ENCODE results near the gene CCDC24. TPM values are rescaled to one million over a fixed set of nuclear protein-coding genes. Genes with fewer than 3 reads are reported as not detected.

Gene CCDC24
- total and polyA plus RNA-seq, 2 of the 13 experiments (the other 11 are each of a cell fraction or from before 2014, with no cell fraction given) = 1.4 to 2.9 TPM

DNA sequence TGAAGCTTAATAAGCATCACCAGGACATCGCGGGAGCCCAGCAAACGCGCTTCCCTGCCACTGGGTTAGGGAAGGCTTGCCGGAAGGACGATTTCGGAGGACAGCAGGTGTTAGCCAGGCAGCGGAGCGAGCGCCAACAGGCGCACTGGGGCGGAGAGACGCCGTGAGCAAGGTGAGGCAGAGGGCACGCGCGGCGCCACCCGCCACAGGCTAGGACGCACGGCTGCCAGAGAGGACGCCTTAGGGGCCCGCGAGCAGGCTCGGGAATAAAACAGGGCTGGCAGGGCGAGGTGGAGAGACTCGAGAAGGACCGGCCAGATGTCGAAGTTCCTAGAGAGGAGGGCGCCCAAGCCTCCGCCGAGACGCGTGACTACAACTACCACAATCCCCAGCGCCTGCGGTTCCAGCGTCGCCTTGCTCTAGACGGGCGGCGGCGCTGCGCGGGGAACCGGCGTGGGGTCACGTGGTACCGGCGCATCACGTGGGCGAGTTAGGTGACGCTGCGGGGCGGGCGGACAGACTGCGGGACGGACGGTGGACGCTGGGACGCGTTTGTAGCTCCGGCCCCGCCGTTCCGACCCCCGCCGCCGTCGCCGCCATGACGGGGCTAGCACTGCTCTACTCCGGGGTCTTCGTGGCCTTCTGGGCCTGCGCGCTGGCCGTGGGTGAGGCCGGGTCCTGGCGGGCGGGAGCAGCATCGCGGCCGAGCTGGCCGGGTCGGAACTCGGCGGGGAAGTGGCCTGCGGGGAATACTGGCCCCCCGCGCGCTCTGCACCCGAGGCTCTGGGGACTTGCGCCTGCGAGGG is 16.8 kb upstream of the CCDC24 start, which contains the start of gene ATP6V0B:
TSS of gene ATP6V0B (plus strand) at position 518 of the 806 bp plus-strand sequence. CDS start at position 599, 81 bp downstream.
- ChIA-PET CTCF (ENCODE audit: low intra/inter-chr PET ratio, low total read pairs) (no interaction called here), POLR2A (interaction anchor here (1.0 to 4.1 kb wide), 11 partner anchors 13 to 325 kb away, joined by 3 to 20 read pairs (median 5); partner anchors contain the start of genes IPO13, KDM4A and SLC6A9)
- ATAC-seq (peak; percentile 71), DNase-seq (ENCODE audit: low spot score) (peak; percentile 84), FAIRE-seq (peak; percentile 40)
- BruUV-seq (replicated peaks) = no TSS peak
- in situ Hi-C loops (cut with HindIII; ENCODE audit: extremely low pct_ligation_motif_present, low pct_unique_long_range_greater_than_20kb) = no loop called here
- peak within 1 kb of the TSS; percentile 86 for H3K9ac ChIP-seq (ENCODE audit: insufficient read depth, low read depth, low read length)
- H3K4me3 ChIP-seq (replicated peaks in 1 of 3; ENCODE audit: insufficient read depth in 1 of 3, low read depth in 2 of 3, low read length in 3 of 3) = peak within 1 kb of the TSS; percentile 95 to 96 (median 95)
- H3K27me3 ChIP-seq (ENCODE audit: control insufficient read depth in 1 of 2, insufficient read depth in 2 of 2, low read length in 2 of 2) = no peaks in the 10 kb centered on the region
- H3K27ac ChIP-seq (ENCODE audit: extremely low read length, insufficient read depth, low read length) = peak within 1 kb of the TSS; percentile 75
- H4K20me1 ChIP-seq (ENCODE audit: insufficient read depth, low read length) = peaks cover 4% of the 10 kb centered on the region; the same call in 1 of the 2 replicates
- peak within 1 kb of the TSS; percentile 99 for H3K4me2 ChIP-seq (ENCODE audit: low read depth, low read length)
- H3K36me3 ChIP-seq (replicated peaks in 1 of 2; ENCODE audit: control insufficient read depth in 1 of 2, insufficient read depth in 2 of 2, low read length in 2 of 2) = peaks cover 3 to 12% of the 10 kb centered on the region in 2 experiments; a peak in 4 of 5 replicates
- WGBS (ENCODE audit: low lambda C conversion rate) = under 1% methylated on average over 25 of the region's 93 CpGs
- H3K4me1 ChIP-seq (ENCODE audit: insufficient read depth, low read length) = peaks cover 50% of the 10 kb centered on the region
- peak within 1 kb of the TSS; percentile 31 for H2AFZ ChIP-seq (ENCODE audit: low read length)
- intact Hi-C loops (cut with micrococcal nuclease; ENCODE audit: unreplicated experiment) = no loop called here
- no peaks in the 10 kb centered on the region for H3K9me3 ChIP-seq (ENCODE audit: low read length)
- peaks cover 36% of the 10 kb centered on the region for H3K79me2 ChIP-seq (ENCODE audit: insufficient read depth, low read length)
- TF ChIP-seq ZNF570 (CRISPR knock-in tag; IDR thresholded peaks at IDR 0.05; ENCODE audit: borderline replicate concordance) = no peak
- no peak for TF ChIP-seq XBP1 (CRISPR knock-in tag; IDR thresholded peaks at IDR 0.05)
- peak; percentile 52; the same call in 1 of the 2 replicates for TF ChIP-seq CBX5 (CRISPR knock-in tag; IDR thresholded peaks at IDR 0.05; ENCODE audit: borderline replicate concordance)
- no peak for TF ChIP-seq THYN1 (CRISPR knock-in tag; IDR thresholded peaks at IDR 0.05; ENCODE audit: borderline replicate concordance, low read depth)
- no peak for TF ChIP-seq ZNF20 (CRISPR knock-in tag; IDR thresholded peaks at IDR 0.05)
- TF ChIP-seq SOX6 (IDR thresholded peaks at IDR 0.05) = no peak
- peak; percentile 78 for TF ChIP-seq SOX6 (CRISPR knock-in tag; IDR thresholded peaks at IDR 0.05)
- no peak; the same call in 1 of the 2 replicates for TF ChIP-seq ZNF44 (CRISPR knock-in tag; IDR thresholded peaks at IDR 0.05)
- TF ChIP-seq SOX13 (IDR thresholded peaks at IDR 0.05) = no peak
- peak in 1 of 2 experiments; percentile 21; a peak in 1 of 4 replicates for TF ChIP-seq SOX13 (CRISPR knock-in tag; conservative IDR thresholded peaks at IDR 0.05 in 1 of 2, IDR thresholded peaks at IDR 0.05 in 1 of 2)
- no peak for TF ChIP-seq HNRNPH1 (optimal IDR thresholded peaks at IDR 0.05; ENCODE audit: low read depth, low read length)
- no peak for TF ChIP-seq ZNF496 (CRISPR knock-in tag; IDR thresholded peaks at IDR 0.05; ENCODE audit: insufficient replicate concordance)
- no peak for TF ChIP-seq SIX4 (CRISPR knock-in tag; IDR thresholded peaks at IDR 0.05)
- no peak for TF ChIP-seq ZNF510 (CRISPR knock-in tag; IDR thresholded peaks at IDR 0.05; ENCODE audit: low read depth)
- TF ChIP-seq ZNF335 (CRISPR knock-in tag; IDR thresholded peaks at IDR 0.05) = peak; percentile 98
- peak; percentile 92 for TF ChIP-seq IRF2 (CRISPR knock-in tag; IDR thresholded peaks at IDR 0.05)
- TF ChIP-seq, protein P1, sequence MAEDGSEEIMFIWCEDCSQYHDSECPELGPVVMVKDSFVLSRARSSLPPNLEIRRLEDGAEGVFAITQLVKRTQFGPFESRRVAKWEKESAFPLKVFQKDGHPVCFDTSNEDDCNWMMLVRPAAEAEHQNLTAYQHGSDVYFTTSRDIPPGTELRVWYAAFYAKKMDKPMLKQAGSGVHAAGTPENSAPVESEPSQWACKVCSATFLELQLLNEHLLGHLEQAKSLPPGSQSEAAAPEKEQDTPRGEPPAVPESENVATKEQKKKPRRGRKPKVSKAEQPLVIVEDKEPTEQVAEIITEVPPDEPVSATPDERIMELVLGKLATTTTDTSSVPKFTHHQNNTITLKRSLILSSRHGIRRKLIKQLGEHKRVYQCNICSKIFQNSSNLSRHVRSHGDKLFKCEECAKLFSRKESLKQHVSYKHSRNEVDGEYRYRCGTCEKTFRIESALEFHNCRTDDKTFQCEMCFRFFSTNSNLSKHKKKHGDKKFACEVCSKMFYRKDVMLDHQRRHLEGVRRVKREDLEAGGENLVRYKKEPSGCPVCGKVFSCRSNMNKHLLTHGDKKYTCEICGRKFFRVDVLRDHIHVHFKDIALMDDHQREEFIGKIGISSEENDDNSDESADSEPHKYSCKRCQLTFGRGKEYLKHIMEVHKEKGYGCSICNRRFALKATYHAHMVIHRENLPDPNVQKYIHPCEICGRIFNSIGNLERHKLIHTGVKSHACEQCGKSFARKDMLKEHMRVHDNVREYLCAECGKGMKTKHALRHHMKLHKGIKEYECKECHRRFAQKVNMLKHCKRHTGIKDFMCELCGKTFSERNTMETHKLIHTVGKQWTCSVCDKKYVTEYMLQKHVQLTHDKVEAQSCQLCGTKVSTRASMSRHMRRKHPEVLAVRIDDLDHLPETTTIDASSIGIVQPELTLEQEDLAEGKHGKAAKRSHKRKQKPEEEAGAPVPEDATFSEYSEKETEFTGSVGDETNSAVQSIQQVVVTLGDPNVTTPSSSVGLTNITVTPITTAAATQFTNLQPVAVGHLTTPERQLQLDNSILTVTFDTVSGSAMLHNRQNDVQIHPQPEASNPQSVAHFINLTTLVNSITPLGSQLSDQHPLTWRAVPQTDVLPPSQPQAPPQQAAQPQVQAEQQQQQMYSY (CRISPR knock-in tag; IDR thresholded peaks at IDR 0.05) = no peak
- TF ChIP-seq MATR3 (CRISPR knock-in tag; IDR thresholded peaks at IDR 0.05) = no peak
- TF ChIP-seq, protein P2, sequence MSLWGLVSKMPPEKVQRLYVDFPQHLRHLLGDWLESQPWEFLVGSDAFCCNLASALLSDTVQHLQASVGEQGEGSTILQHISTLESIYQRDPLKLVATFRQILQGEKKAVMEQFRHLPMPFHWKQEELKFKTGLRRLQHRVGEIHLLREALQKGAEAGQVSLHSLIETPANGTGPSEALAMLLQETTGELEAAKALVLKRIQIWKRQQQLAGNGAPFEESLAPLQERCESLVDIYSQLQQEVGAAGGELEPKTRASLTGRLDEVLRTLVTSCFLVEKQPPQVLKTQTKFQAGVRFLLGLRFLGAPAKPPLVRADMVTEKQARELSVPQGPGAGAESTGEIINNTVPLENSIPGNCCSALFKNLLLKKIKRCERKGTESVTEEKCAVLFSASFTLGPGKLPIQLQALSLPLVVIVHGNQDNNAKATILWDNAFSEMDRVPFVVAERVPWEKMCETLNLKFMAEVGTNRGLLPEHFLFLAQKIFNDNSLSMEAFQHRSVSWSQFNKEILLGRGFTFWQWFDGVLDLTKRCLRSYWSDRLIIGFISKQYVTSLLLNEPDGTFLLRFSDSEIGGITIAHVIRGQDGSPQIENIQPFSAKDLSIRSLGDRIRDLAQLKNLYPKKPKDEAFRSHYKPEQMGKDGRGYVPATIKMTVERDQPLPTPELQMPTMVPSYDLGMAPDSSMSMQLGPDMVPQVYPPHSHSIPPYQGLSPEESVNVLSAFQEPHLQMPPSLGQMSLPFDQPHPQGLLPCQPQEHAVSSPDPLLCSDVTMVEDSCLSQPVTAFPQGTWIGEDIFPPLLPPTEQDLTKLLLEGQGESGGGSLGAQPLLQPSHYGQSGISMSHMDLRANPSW (CRISPR knock-in tag; IDR thresholded peaks at IDR 0.05; ENCODE audit: borderline replicate concordance) = peak; percentile 21; the same call in 1 of the 2 replicates

Measured in HepG2 (cell line).